Glutamatergic neuron (in vitro differentiated cells): Measurements from ENCODE around the gene PIR. TPM values are rescaled to one million over a fixed set of nuclear protein-coding genes. Genes with fewer than 3 reads are reported as not detected.

Experiments used
- DNase-seq: peaks from one replicate; pipeline ENCODE4 v3.0.0; 2022
- H3K27ac Mint-ChIP-seq: one replicate; pipeline ENCODE4 v1.8.0; 2020; ENCODE audit warnings: mild to moderate bottlenecking, mixed read lengths, inconsistent platforms; ENCODE audit not compliant: unreplicated experiment
- H3K27me3 Mint-ChIP-seq: one replicate; pipeline ENCODE4 v1.8.0; 2020; ENCODE audit warnings: mild to moderate bottlenecking, moderate library complexity, mixed read lengths, inconsistent platforms; ENCODE audit not compliant: unreplicated experiment
- H3K36me3 Mint-ChIP-seq: one replicate; pipeline ENCODE4 v1.8.0; 2020; ENCODE audit warnings: mild to moderate bottlenecking, mixed read lengths, inconsistent platforms; ENCODE audit not compliant: unreplicated experiment
- H3K4me1 Mint-ChIP-seq: one replicate; pipeline ENCODE4 v1.8.0; 2020; ENCODE audit warnings: mild to moderate bottlenecking, low read depth, mixed read lengths, inconsistent platforms; ENCODE audit not compliant: unreplicated experiment
- H3K4me3 Mint-ChIP-seq: one replicate; pipeline ENCODE4 v1.8.0; 2020; ENCODE audit warnings: mild to moderate bottlenecking, mixed read lengths, inconsistent platforms; ENCODE audit not compliant: unreplicated experiment
- H3K9me3 Mint-ChIP-seq: one replicate; pipeline ENCODE4 v1.8.0; 2020; ENCODE audit warnings: mild to moderate bottlenecking, moderate library complexity, mixed read lengths, inconsistent platforms; ENCODE audit not compliant: unreplicated experiment
- total RNA-seq: library from RNA; stranded (reverse); fragmentation: NEBNext Ultra II Directional; extraction: Animal tissue kit (Norgen Biotek cat#: 25700); gene quantifications from one replicate; pipeline ENCODE4 v1.2.1, GENCODE V29; 2021; ENCODE audit not compliant: unreplicated experiment
- TF ChIP-seq, protein P1 (sequence below): fragments of 200-600 bp; sonication (generic); IDR thresholded peaks from one replicate; pipeline ENCODE4 v1.5.0; 2021; ENCODE audit not compliant: partially characterized antibody, unreplicated experiment

Gene PIR
- total RNA-seq, 1 donor from 2014 or later, result 2.6 TPM

- Mint-ChIP-seq H3K4me1 (no peaks in the 10 kb centered on the region), H3K27me3 (no peaks in the 10 kb centered on the region), H3K4me3 (no peak overlapping the region), H3K36me3 (no peaks in the 10 kb centered on the region), H3K27ac (no peak overlapping the region), H3K9me3 (no peaks in the 10 kb centered on the region)
- TF ChIP-seq, protein P1, sequence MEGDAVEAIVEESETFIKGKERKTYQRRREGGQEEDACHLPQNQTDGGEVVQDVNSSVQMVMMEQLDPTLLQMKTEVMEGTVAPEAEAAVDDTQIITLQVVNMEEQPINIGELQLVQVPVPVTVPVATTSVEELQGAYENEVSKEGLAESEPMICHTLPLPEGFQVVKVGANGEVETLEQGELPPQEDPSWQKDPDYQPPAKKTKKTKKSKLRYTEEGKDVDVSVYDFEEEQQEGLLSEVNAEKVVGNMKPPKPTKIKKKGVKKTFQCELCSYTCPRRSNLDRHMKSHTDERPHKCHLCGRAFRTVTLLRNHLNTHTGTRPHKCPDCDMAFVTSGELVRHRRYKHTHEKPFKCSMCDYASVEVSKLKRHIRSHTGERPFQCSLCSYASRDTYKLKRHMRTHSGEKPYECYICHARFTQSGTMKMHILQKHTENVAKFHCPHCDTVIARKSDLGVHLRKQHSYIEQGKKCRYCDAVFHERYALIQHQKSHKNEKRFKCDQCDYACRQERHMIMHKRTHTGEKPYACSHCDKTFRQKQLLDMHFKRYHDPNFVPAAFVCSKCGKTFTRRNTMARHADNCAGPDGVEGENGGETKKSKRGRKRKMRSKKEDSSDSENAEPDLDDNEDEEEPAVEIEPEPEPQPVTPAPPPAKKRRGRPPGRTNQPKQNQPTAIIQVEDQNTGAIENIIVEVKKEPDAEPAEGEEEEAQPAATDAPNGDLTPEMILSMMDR, result no peak
- no peak for DNase-seq
These were observed 119.2 kb downstream of the PIR start for GRCh38 chrX:15373976-15374375.

GRCh38 chrX:15366506-15367352, 126.4 kb downstream of the PIR start:
- Mint-ChIP-seq H3K27ac (no peak overlapping the region), H3K9me3 (no peaks in the 10 kb centered on the region), H3K27me3 (no peaks in the 10 kb centered on the region), H3K4me1 (no peaks in the 10 kb centered on the region), H3K4me3 (no peak overlapping the region), H3K36me3 (no peaks in the 10 kb centered on the region)
- DNase-seq, result no peak
- TF ChIP-seq, protein P1, result no peak

- Mint-ChIP-seq H3K4me1 (no peaks in the 10 kb centered on the region), H3K27ac (no peak overlapping the region), H3K9me3 (peaks cover 2% of the 10 kb centered on the region), H3K36me3 (no peaks in the 10 kb centered on the region), H3K27me3 (no peaks in the 10 kb centered on the region), H3K4me3 (no peak overlapping the region)
- DNase-seq, result no peak
- TF ChIP-seq, protein P1, result no peak
These were observed 133.4 kb downstream of the PIR start for GRCh38 chrX:15359701-15360100.

- Mint-ChIP-seq H3K4me3 (no peak overlapping the region), H3K27ac (no peak overlapping the region), H3K9me3 (peaks cover 2% of the 10 kb centered on the region), H3K4me1 (no peaks in the 10 kb centered on the region), H3K36me3 (no peaks in the 10 kb centered on the region), H3K27me3 (no peaks in the 10 kb centered on the region)
- TF ChIP-seq, protein P1, result no peak
- no peak for DNase-seq
These were observed 134.6 kb downstream of the PIR start for GRCh38 chrX:15358533-15358932.

- no peak overlapping the region for H3K27ac Mint-ChIP-seq
- TF ChIP-seq, protein P1, result no peak
- H3K36me3 Mint-ChIP-seq, result no peaks in the 10 kb centered on the region
- H3K4me3 Mint-ChIP-seq, result no peak overlapping the region
- H3K4me1 Mint-ChIP-seq, result no peaks in the 10 kb centered on the region
- peaks cover 2% of the 10 kb centered on the region for H3K9me3 Mint-ChIP-seq
- DNase-seq, result no peak
- no peaks in the 10 kb centered on the region for H3K27me3 Mint-ChIP-seq
These were observed 136.7 kb downstream of the PIR start for GRCh38 chrX:15356444-15356843.
